ENCODE results near the gene PLXNB2. TPM values are rescaled to one million over a fixed set of nuclear protein-coding genes. Genes with fewer than 3 reads are reported as not detected.

Gene PLXNB2
- total RNA-seq, 1 donor from 2014 or later: 86.2 TPM

DNA sequence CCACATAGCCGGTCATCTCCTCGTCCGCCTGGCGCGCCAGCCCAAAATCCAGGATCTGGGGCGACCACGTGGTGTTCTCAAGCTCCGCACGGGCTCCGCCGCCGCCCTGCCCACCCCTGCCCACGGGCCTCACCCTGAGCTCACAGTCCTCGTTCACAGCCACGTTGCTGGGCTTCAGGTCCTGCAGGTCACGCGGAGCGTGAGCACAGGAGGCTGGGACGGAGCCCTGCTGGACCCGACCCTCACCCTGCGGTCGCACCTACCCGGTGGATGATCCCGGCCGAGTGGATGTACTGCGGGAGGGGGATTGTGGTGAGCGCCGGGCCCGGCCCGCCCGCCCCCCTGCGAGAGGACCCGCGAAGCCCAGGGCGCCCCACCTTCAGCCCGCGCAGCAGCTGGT is 40.5 kb downstream of the PLXNB2 start:
- no peak for DNase-seq (ENCODE audit: low spot score)

DNA sequence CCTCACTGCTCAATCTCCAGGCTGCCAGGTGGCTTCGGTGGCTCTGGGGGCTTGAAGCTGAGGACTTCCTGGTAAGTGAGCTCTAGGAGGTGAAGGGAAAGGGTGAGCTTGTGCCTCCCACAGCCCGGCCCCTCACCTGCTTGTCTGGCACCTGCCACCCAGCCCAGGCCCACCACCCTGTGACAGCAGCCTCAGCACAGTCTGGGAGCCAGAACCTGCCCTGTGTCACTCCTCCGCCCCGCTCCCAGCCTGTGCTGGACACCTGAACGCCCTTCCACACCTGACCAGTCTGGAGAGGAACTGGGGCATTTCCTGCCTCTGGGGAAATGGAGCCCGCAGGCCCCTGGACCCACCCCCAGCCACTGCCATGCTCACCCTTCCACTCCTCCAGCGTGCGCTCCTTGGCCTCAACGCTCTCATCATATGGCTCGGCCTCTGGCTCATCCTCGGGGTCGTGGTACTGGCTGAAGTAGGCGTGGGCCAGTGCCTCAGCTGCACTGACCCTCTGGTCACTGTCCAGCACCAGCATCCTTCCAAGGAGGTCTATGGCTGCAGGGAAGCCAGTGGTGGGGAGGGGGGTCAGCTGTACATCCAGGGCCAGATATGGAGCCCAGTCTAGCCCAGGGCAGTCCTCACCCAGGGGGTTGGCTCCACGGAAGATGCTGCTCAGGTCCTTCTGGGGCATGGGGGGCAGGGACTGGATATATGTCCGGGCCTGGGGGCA is 42.3 kb downstream of the PLXNB2 start:
- no peak for DNase-seq (ENCODE audit: low spot score)

GRCh38 chr22:50264104-50264745 is 43.2 kb downstream of the PLXNB2 start:
- no peak for DNase-seq (ENCODE audit: low spot score)

GRCh38 chr22:50262973-50263617 is 44.4 kb downstream of the PLXNB2 start:
- no peak for DNase-seq (ENCODE audit: low spot score)

DNA sequence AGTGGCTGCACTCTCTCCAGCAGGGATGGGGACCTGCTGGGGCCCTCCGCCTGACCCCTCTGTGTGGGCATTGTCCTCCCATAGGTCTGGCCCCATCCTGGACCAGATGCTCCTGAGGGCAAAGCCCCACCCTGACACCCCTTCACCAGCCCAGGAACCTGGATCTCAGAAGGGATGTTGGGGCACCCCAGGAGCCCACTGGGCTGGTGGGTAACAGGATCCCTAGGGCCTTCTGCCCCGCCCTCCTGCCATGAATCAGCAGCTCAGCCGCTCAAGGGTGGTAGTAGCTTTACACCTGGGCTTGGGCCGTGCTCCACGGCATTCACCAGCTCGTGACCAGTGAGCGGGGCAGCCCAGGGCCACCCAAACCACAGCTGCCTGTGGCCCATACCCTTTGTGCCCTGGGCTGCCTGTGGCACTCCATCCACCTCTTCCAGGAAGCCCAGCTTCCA is 45.0 kb downstream of the PLXNB2 start:
- no peak for DNase-seq (ENCODE audit: low spot score)

- DNase-seq (ENCODE audit: low spot score): peak; percentile 57
Observed at GRCh38 chr22:50261615-50262459, 45.6 kb downstream of the PLXNB2 start, which contains the start of gene MAPK12. Gene MAPK12, minus strand, starts transcription at chr22:50261683. Its CDS starts 174 bp downstream, at chr22:50261509.

DNA sequence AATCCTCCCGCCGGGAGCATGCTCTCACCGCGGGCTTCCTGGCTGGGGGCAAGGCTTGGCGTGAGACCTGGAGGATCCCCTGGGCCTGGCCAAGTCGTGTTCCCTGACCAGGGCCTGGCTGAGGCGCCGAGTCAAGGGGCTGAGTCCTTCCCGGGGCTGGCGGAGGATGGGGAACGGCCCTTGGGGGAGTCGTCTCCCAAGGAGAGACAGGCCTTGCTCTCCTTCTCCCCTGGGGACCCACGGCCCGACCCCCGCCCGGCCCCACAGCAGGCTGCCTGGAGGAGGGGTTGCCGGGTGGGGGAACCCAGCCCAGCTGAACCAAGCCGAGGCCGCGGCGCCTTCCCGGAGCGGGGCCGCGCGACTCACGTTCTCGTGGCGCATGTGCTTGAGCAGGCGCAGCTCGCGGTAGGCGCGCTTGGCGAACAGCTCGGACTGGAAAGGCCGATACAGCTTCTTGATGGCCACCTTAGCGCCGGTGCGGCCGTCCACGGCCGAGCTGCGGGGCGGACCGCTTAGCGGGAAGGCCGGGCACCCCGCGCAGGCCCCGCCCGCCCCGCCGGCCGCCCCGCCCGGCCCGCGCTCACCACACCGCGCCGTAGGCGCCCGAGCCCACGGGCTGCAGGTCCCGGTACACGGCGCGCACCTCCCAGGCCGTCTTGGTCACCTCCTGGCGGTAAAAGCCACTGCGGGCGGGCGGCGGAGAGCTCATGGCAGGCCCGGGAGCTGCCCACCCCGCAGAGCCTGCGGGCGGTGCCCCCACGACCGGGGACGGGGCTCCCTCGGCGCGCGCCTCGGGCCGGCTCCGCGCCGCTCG is 46.4 kb downstream of the PLXNB2 start:
- DNase-seq (ENCODE audit: low spot score): peak; percentile 57

GRCh38 chr22:50260434-50260800 is 47.0 kb downstream of the PLXNB2 start:
- DNase-seq (ENCODE audit: low spot score): no peak

DNA sequence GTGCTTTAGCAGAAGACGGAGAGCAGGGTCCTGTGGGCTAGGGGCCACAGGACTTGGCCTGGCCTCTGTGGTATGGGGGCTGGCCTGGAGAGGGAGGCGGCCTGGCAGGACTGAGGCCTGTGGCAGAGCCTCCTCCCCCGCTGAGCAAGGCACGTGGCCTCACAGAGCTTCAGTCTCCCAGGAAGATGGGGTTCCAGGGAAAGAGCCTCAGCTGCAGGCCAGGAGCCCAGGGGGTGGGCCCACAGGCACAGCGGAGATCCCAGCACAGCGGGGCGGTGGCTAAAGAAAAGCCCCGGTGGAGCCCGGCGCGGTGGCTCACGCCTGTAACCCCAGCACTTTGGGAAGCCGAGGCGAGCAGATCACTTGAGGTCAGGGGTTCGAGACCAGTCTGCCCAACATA is 48.1 kb downstream of the PLXNB2 start:
- no peak for DNase-seq (ENCODE audit: low spot score)

- DNase-seq (ENCODE audit: low spot score): no peak
Observed at GRCh38 chr22:50258361-50259292, 48.8 kb downstream of the PLXNB2 start.

GRCh38 chr22:50257451-50258360 is 49.7 kb downstream of the PLXNB2 start:
- DNase-seq (ENCODE audit: low spot score): no peak

DNA sequence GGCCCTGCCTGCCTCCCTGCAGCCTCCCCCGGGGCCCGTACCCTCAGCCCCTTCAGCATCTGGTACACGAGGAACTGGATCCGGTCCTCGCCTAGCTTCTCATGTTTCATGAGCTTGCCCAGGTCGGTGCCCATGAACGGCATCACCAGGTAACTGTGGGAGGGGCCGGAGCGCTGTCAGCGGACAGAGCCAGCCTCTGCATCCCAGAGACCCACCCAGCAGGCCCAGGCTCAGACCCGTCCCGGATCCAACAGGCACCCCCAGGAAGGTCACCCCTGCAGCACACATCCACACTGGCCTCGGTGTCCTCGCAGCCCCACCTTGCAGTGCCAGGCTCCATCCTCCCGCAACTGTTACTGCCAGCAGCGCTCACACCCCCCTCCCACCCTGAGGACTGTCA is 50.4 kb downstream of the PLXNB2 start:
- DNase-seq (ENCODE audit: low spot score): no peak

DNA sequence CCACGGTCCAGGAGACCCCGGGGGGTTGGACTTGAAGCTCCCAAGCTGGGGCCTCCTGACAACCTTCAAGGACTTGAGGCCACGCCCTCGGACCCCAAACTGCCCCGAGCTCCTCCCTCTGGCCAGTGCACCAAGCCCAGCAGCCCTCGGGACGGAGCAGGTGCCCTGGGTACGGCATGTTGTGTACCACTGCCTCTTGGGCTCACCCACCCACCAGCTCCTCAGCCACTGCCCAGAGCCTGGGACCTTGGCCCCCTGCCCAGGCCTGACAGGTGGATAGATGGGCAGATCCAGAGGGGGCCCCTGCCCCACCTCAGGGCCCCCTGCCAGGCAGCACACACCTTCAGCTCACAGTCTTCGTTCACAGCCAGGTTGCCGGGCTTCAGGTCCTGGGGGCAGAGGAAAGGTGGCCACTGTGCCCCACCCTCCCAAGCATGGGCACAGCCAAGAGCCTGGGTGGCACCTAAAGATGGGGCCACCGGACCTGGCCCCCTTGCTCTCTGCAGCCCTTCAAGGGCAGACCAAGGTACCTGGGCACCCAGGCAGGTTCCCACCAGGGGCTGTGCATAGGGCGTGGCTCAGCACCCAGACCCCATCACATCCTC is 51.1 kb downstream of the PLXNB2 start:
- no peak for DNase-seq (ENCODE audit: low spot score)

DNA sequence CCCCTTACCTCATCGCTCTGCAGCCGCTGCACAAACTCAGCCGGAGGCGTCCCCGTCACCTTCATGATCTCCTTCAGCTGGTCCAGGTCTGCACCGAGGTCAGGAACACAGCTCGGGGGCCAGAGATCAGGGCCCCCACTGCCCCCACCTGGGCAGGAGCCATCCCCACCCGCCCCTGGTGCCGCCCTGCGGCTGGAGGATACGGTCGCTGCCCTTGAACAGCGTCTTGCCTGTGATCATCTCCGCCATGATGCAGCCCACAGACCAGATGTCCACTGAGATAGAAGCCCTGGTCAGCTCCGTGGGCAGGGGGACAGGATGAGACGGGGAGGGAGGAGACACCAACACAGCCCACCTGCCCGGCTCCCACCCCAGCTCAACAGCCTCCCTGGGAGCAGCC is 51.8 kb downstream of the PLXNB2 start:
- no peak for DNase-seq (ENCODE audit: low spot score)

- no peak for DNase-seq (ENCODE audit: low spot score)
Observed at GRCh38 chr22:50255099-50255498, 52.3 kb downstream of the PLXNB2 start.

DNA sequence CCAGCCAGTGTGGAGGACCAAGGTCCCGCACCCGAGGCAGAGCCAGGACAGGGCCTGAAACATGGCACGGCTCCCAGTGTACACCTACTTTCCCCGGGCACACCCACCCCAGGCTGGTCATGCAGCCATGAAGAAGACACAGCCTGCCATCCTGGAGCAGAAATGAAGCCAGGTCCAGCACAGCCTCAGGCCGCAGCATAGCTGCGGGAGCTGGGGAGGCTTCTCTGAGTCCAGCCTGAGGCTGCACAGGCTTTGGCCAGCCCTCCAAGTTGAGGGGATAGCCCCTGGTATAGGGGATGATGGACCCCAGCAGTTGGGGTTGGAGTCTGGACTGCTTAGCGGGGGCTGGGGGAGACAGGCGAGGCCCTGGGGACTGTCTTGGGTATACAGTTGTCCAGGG is 53.5 kb downstream of the PLXNB2 start:
- DNase-seq (ENCODE audit: low spot score): no peak

DNA sequence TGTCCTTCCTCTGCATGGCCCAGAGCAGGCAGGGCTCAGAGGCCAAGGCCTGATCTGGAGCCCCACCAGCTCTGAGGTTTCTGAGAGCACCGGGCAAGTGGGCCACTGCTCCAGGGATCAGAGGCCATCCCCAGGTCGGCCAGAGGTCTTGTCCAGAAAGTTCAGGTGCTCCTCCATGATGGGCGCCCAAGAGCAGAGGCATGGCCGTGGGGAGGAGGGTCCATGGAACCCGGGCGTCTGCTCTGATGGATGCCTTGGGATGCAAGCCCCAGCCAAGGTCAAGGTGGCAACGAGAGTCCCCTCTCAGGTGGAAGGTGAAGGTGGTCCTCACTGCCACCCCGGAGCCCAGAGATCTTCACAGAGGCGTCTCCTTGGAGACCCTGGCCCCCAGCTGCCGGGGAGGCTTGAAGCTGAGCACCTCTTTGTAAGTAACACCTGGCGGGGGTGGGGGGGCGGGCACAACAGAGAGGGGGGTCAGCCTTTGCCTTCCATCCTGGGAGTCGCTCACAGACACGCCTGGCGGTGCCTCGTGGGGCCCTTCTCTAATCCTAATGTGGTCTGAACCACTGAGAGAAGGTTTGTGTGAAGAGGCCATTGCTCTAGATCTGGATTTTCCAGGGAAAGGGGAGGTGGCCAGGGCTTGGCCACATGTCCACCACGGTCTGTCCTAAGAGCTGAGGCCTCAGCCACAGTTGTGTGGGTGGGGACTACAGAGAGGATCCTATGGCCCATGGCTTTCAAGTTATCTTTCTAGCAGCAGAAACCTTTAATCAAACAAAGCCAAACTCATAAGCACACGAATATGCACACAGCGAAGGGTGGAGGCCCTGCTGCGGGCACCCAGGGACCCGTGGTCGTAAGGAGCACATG is 54.2 kb downstream of the PLXNB2 start:
- DNase-seq (ENCODE audit: low spot score): no peak

Measured in umbilical cord (tissue), 2 donors.